GM21447 (cell line): ENCODE measurements around the gene BRPF1.

ENCODE experiments used
- ATAC-seq: cut with Tn5 transposase; IDR thresholded peaks from one replicate; pipeline ENCODE4 v1.9.1; 2021; ENCODE audit not compliant: unreplicated experiment

BRPF1 gene

GRCh38 chr3:9732080-9732739, 675 bp downstream of the BRPF1 start:
- ATAC-seq = no peak

DNA sequence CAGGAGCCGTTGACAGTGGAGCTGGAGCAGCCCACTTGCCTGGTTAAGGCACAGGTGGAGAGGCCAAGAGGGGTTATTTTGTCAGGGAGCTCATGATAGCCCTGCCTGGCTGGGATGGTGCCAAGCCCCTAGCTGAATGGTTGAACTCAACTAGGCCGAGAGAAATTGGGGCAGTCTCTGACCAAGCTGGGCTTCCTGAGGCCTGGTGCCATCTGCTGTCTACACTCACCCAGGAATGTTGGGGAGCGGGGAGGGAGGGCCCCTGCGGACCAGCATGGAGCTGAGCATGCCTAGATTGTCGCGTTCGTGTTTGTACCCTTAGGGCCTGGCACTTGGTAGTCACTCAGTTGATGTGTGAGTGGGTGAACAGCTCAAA, 1.2 kb downstream of the BRPF1 start:
- ATAC-seq = no peak

DNA sequence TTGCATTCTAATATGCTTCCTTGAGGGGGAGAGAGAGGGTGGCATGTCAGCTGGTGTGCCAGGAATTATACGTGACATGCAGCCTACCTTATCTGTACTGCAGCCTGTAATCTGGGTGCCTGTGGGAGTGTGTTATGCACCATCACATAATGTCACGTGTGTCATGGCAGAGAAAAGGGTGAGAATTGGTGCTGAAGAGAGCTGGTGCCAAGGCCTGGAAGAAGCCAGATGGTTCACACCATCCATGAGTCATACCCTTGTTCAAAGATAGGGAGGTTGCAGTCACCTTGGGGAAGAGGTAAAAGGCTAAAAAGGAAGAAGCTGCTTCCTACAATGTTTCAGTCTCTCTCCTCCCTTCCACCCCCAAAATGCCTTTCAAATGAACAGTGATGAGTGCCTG, 5.3 kb downstream of the BRPF1 start:
- no peak for ATAC-seq

DNA sequence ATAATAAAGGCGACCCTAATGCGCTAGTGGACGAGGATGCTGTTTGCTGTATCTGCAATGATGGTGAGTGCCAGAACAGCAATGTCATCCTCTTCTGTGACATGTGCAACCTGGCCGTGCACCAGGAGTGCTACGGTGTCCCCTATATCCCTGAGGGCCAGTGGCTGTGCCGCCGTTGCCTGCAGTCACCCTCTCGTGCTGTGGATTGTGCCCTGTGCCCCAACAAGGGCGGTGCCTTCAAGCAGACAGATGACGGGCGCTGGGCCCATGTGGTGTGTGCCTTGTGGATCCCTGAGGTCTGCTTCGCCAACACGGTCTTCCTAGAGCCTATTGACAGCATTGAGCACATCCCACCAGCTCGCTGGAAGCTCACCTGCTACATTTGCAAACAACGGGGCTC, 7.6 kb downstream of the BRPF1 start:
- no peak for ATAC-seq

GRCh38 chr3:9742560-9742959, 11.0 kb downstream of the BRPF1 start:
- ATAC-seq = no peak

- ATAC-seq = no peak
Observed at GRCh38 chr3:9743548-9743947, 12.0 kb downstream of the BRPF1 start.

- ATAC-seq = no peak
Observed at GRCh38 chr3:9744162-9744561, 12.6 kb downstream of the BRPF1 start.

GRCh38 chr3:9745521-9745920, 14.0 kb downstream of the BRPF1 start:
- no peak for ATAC-seq

DNA sequence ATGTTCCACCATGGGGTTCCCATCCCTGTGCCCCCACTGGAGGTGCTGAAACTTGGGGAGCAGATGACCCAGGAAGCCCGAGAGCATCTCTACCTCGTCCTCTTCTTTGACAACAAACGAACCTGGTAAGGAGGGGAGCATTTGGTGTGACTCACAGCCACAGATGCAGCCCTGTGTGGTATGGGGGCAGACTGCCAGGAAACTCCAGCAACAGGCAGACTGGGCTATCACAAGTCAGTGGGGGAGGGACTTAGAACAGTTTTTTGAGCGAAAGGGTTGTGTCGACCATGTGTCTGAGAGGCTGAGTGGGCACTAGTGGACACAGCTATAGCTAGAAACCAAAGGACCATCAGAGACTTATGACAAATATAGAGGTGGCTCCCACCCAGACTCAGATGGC, 14.8 kb downstream of the BRPF1 start:
- no peak for ATAC-seq

DNA sequence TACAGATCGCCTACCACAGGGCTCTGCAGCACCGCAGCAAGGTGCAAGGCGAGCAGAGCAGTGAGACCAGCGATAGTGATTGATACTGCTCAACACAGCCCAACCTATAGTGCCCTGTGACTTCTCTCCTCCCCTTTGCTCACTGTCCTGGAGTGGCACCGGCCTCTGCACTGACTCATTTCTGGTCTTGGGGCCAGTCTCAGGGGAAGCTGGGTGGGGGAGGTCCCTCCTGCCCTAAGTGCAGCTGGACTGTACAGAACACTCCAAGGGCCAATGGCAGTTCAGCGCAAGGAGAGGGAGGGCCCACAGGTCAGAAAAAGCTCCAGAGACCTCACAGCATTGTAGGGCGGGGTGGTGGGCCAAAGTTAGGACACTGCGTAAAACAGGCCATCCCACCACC, 15.7 kb downstream of the BRPF1 start:
- no peak for ATAC-seq

- ATAC-seq = no peak
Observed at GRCh38 chr3:9748031-9748430, 16.5 kb downstream of the BRPF1 start.

DNA sequence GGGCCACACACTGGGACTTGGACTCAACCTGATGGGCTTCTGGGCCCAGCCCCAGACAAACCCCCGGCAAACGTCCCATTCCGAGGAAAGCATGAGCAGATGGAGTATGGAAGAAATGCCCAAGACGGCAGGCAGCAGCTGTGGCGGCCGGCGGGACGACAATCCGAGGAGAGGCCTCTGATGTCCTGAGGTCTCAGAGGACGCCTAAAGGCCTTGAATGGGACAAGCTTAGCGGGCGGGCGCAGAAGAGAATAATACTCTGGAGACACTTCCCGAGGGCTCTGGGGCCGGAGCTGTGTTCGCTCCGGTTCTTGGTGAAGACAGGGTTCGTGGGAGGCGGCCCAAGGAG, 17.7 kb downstream of the BRPF1 start:
- peak; percentile 3 for ATAC-seq

DNA sequence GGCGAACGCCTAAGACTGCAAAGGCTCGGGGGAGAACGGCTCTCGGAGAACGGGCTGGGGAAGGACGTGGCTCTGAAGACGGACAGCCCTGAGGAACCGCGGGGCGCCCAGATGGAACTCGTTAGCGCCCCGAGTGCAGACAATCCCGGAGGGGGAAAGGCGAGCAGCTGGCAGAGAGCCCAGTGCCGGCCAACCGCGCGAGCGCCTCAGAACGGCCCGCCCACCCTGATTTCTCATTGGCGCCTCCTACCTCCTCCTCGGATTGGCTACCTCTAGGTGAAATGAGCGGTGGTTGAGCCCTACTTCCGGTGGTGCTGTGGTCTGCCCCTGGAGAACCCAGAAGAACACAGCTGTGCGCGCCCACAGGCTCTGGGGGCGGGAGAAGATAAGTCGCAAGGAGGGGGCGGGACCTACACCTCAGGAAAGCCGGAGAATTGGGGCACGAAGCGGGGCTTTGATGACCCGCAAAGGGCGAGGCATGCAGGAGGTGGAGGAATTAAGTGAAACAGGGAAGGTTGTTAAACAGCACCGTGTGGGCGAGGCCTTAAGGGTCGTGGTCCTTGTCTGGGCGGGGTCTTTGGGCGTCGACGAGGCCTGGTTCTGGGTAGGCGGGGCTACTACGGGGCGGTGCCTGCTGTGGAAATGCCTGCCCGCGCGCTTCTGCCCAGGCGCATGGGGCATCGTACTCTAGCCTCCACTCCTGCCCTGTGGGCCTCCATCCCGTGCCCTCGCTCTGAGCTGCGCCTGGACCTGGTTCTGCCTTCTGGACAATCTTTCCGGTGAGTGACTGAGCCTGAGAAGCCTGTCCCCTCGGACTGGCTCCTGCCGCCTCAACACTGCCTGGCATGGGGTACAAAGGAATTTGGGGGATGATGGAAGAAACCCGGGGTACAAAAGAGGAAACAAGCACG, 18.4 kb downstream of the BRPF1 start, which contains the start of gene OGG1:
OGG1 (plus strand) TSS at position 308 of the 911 bp plus-strand sequence; CDS start at position 643, 335 bp downstream.
- ATAC-seq = peak; percentile 83

DNA sequence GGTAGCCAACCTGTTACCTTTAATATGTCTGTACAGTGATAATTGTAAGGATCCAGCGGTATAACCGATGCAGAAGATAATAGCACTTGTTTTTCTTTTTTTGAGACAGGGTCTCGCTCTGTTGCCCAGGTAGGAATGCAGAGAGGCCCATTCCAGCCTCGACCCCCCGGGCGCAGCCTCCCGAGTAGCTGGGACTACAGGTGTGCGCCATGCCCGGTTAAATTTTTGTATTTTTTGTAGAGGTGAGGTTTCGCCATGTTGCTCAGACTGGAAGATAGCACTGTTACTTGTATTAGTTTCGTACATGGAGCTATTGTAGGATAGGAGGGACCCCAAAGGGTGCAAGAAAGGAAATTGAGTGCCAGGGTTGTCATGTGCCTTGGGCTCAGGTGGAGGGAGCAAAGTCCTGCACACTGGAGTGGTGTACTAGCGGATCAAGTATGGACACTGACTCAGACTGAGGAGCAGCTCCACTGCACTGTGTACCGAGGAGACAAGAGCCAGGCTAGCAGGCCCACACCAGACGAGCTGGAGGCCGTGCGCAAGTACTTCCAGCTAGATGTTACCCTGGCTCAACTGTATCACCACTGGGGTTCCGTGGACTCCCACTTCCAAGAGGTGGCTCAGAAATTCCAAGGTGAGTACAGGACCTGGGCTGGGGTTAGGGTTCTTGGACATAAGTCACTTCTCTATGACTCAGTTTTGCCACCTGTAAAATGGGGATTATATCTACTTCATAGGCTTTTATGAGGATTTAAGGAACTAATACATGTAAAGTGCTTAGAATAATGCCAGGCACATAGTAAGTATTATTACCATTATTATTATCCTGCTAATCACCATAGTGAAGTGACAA, 19.2 kb downstream of the BRPF1 start:
- no peak for ATAC-seq

DNA sequence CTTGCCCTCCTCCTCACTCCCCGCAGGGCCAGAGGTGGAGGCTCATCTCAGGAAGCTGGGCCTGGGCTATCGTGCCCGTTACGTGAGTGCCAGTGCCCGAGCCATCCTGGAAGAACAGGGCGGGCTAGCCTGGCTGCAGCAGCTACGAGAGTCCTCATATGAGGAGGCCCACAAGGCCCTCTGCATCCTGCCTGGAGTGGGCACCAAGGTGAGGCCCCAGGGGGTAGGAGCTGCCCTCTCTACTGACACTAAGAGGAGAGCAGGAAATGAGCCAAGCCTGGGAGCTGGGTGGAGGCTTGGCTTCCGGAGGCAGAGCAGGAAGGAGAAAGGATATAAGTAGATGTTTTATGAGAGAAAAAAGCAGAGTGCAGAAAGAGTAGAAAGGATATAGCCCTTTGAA, 23.1 kb downstream of the BRPF1 start:
- ATAC-seq = no peak

DNA sequence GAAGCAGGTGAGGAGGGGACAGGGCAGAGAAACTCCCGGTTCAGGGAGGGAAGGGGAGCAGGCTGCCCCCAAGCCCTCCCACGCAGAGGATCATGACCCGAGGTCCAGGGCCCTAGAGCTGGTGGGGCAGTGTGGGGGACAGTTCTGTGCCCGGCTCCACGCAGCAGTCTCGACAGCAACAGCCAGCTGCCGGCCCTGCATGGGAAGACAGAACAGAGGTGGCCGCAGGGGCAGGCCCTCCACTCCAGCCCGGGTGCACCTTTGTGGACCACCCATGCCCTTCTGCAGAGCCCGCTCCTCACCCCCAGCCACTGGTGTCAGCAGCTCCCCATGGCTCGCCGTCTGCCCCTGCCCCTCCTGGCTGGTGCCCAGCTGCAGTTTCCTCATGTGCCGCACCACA, 25.9 kb downstream of the BRPF1 start:
- ATAC-seq = no peak

GRCh38 chr3:9760779-9761505, 29.4 kb downstream of the BRPF1 start:
- ATAC-seq = no peak

- ATAC-seq = no peak
Observed at GRCh38 chr3:9761919-9762318, 30.4 kb downstream of the BRPF1 start.

DNA sequence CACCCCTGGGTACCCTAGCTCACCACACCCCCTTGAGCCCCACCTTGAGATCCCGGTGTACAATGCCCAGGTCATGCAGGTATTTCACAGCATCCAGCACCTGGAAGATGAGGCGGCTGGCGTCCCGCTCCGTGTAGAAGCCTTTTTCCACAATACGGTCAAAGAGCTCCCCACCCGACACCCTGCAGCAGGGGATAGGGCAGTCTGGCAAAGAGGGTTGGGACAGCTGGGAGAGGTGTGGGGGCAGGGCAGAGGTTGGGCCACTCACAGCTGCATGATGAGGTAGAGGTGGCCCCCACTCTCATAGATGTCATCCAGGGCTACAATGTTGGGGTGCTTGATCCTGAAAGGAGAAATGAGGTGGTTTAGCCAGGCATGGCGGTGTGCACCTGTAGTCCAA, 31.3 kb downstream of the BRPF1 start:
- ATAC-seq = no peak

- ATAC-seq = no peak
Observed at GRCh38 chr3:9765865-9766264, 34.3 kb downstream of the BRPF1 start.

- ATAC-seq = no peak
Observed at GRCh38 chr3:9767418-9767817, 35.9 kb downstream of the BRPF1 start.
